ENCODE data around the gene BRPF3.

BRPF3 gene

GRCh38 chr6:36272234-36272633, 75.7 kb downstream of the BRPF3 start:
- DNase-seq: no peak

DNA sequence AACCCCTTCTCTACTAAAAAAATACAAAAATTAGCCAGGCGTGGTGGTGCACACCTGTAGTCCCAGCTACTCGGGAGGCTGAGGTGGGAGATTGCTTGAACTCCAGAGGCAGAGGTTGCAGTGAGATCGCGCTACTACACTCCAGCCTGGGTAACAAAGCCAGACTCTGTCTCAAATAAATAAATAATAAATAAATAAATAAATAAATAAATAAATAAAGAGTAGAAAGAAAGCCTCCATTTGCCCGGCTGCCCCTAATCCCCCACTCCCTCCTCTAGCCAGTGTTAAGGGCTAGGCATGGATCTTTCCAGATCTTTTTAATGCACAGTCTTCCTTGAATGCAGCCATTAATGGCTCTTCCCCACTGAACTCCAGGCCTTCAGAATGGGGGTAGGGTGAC, 76.5 kb downstream of the BRPF3 start:
- no peak for DNase-seq

- no peak for DNase-seq
Measured at GRCh38 chr6:36273802-36274514, 77.4 kb downstream of the BRPF3 start.

DNA sequence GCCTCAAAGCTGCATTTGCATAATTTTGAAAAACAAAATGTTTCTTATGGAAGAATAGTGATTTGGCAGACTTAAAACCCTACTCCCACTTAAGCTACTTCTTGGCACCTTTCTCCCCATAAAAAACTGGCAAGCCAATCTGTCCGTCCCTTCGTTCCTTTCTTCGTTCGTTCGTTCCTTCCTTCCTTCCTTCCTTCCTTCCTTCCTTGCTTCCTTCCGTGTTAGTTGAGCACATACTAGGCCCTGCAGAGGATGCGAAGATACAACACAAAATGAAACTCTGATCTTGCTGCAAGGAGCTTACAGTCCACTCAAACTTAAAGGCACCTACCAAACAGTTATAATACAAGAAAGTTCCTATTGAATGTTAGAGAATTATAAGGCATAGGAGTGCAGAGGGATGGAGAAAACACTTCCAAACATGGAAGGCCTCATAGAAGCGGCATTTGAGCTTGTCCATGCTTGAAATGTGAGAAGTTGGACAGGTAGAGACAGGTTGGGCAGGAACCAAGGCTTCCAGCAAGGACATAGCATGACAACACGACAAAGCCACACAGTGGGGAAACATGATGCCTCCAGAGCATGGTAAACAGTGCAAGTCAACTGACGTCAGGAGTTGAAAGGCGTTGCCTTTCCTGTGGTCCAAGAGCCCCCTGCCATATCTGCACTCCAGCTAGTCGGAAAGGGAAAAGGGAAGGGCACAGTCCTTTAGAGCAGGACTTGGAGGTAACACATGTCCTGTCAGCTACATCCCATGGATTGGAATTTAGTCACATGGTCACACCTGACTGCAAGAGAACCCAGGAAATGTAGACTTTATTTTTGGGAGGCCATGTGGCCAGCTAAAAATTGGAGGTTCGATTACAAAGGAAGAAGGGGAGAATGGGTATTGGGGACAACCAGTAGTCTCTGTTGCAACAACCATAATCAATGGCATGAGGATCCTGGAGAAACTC, 80.3 kb downstream of the BRPF3 start:
- DNase-seq: no peak

DNA sequence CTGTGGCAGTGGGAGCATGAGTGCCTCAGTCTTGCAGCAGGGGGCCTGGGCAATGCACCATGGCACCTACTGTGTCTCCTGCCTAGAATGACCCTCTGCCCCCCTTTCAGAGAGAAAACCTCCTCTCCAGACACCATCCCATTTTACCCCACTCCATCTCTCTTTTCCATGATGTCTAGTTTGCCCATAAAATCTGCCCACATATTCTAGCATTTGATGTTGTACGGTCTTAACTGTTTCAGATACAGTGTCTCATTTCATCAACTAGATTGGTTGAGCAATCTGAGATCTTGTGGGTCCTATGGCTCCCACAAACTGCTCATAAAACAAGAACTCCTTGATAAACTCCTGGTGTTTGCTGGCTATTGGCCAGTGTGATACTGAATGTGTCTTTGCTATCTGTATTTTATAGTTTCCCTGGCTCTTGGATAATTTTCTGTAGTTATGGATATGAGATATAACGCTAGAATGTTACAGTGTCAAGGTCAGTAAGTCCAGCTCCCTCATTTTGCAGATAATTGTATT, 81.5 kb downstream of the BRPF3 start:
- no peak for DNase-seq

DNA sequence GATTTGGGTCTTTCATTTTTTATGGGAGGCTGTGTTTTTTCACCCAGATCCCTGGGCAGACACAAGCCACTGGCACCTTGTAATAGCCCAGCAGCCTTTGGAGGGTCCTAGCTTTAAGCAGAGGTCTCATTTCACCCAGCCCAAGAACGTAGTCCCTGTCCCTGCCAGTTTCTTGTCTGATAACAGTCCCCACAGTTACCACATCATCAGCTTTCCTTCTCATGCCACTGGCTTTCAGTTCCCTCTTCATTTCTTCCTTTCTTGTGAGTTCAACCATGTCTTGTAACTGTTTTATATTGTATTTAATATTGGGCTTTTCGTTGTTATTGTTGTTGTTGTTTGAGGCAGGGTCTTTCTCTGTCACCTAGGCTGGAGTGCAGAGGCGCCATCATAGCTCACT, 83.9 kb downstream of the BRPF3 start:
- no peak for DNase-seq

GRCh38 chr6:36280983-36281382, 84.4 kb downstream of the BRPF3 start:
- DNase-seq: no peak

All from activated CD4-positive, CD25-positive, alpha-beta regulatory T cell (primary cell).